Endothelial cell of umbilical vein (primary cell): ENCODE measurements around the gene FZD8. TPM values are rescaled to one million over a fixed set of nuclear protein-coding genes. Genes with fewer than 3 reads are reported as not detected.

Experiments
- BruUV-seq: library from RNA; stranded (reverse); fragments of 400-500 nt; replicated peaks from 2 replicates; lab custom pipeline; 2021; lab: Mats Ljungman, UMichigan
- CTCF ChIA-PET: fragments of 300-600, 350-600 bp; sonication (Branson Sonifier 250); formaldehyde crosslinking; loops from one replicate; lab custom pipeline; 2021; ENCODE audit warnings: antibody characterized with exemption, inconsistent platforms; lab: Charles Lee
- POLR2A ChIA-PET: fragments of 300-600, 350-600 bp; sonication (Branson Sonifier 250); formaldehyde crosslinking; loops from one replicate; lab custom pipeline; 2021; ENCODE audit warnings: antibody characterized with exemption, inconsistent platforms; lab: Charles Lee
- DNase-seq: peaks from one replicate; pipeline ENCODE4 v3.0.0-alpha.2; 2011; ENCODE audit warnings: low read depth, low spot score
- FAIRE-seq: peaks from 2 replicates; lab custom pipeline; 2011; peaks lifted over from hg19 to GRCh38; lab: Jason Lieb, UNC
- H2AFZ ChIP-seq: 2 replicates; pipeline ENCODE4 v1.6.0; 2012; ENCODE audit warnings: low read depth, low read length, control low read depth, inconsistent platforms
- H3K27ac ChIP-seq: 2 replicates; pipeline ENCODE4 v1.5.1; 2011; ENCODE audit warnings: low read depth, mild to moderate bottlenecking, control low read depth, low read length, moderate library complexity; ENCODE audit not compliant: insufficient read depth
- H3K27me3 ChIP-seq, 2 experiments: 2 replicates each; pipeline versions ENCODE4 v1.6.0 to v1.6.1; 2011; ENCODE audit warnings: low read length in 2 of 2, mixed read lengths in 1 of 2; ENCODE audit not compliant: control insufficient read depth in 2 of 2, insufficient read depth in 2 of 2
- H3K36me3 ChIP-seq, 2 experiments: 2 replicates in 1 of 2; 3 replicates in 1 of 2; pipeline ENCODE4 v1.5.1; 2011; ENCODE audit warnings: low read length in 2 of 2, mild to moderate bottlenecking in 1 of 2, moderate library complexity in 1 of 2; ENCODE audit not compliant: control insufficient read depth in 2 of 2, insufficient read depth in 2 of 2; ENCODE audit errors: extremely low read depth in 1 of 2
- H3K4me1 ChIP-seq: 3 replicates; pipeline ENCODE4 v1.5.1; 2011; ENCODE audit warnings: mild to moderate bottlenecking, low read length; ENCODE audit not compliant: control insufficient read depth, insufficient read depth; ENCODE audit errors: extremely low read depth
- H3K4me2 ChIP-seq: 2 replicates; pipeline ENCODE4 v1.6.1; 2011; ENCODE audit warnings: low read length, control low read depth, mixed read lengths; ENCODE audit not compliant: insufficient read depth
- H3K4me3 ChIP-seq, 3 experiments: fragments of 200-600 bp in 1 of 3; sonication (generic), shearing (Covaris generic) in 1 of 3; replicated peaks in 1 of 3; 2 replicates each; pipeline ENCODE4 v1.5.1; 2011 to 2016; ENCODE audit warnings: control low read depth in 3 of 3, low read length in 3 of 3, mild to moderate bottlenecking in 2 of 3, inconsistent platforms in 1 of 3, low read depth in 1 of 3, moderate library complexity in 1 of 3; ENCODE audit not compliant: insufficient read depth in 1 of 3
- H3K79me2 ChIP-seq: 2 replicates; pipeline ENCODE4 v1.6.0; 2012; ENCODE audit warnings: low read length, inconsistent platforms; ENCODE audit not compliant: control insufficient read depth, insufficient read depth
- H3K9ac ChIP-seq: replicated peaks from 2 replicates; pipeline ENCODE3; 2011; ENCODE audit warnings: low read length, control low read depth; ENCODE audit not compliant: insufficient read depth; ENCODE audit errors: extremely low read depth
- H3K9me1 ChIP-seq: replicated peaks from 3 replicates; pipeline ENCODE4 v1.6.0; 2011; ENCODE audit warnings: mild to moderate bottlenecking, low read length; ENCODE audit not compliant: control insufficient read depth, insufficient read depth; ENCODE audit errors: extremely low read depth
- H3K9me3 ChIP-seq: replicated peaks from 2 replicates; pipeline ENCODE4 v1.5.1; 2012; ENCODE audit warnings: low read length, inconsistent platforms; ENCODE audit not compliant: control insufficient read depth, insufficient read depth
- H4K20me1 ChIP-seq: replicated peaks from 2 replicates; pipeline ENCODE3; 2011; ENCODE audit warnings: mild to moderate bottlenecking, low read length; ENCODE audit not compliant: control insufficient read depth, insufficient read depth; ENCODE audit errors: extremely low read depth
- EZH2 ChIP-seq: IDR thresholded peaks from 2 replicates; pipeline ENCODE4 v1.6.1; 2012; ENCODE audit warnings: borderline replicate concordance, low read depth, mild to moderate bottlenecking, moderate library complexity, low read length, inconsistent platforms; ENCODE audit not compliant: severe bottlenecking
- FOS ChIP-seq: IDR thresholded peaks from 2 replicates; pipeline ENCODE4 v1.6.1; 2011; ENCODE audit warnings: mild to moderate bottlenecking, low read length, moderate library complexity, borderline replicate concordance; ENCODE audit not compliant: insufficient read depth
- GATA2 ChIP-seq: IDR thresholded peaks from 2 replicates; pipeline ENCODE4 v1.7.0; 2011; ENCODE audit warnings: low read depth, mild to moderate bottlenecking, moderate library complexity, mixed read lengths, low read length; ENCODE audit not compliant: insufficient read length, insufficient read depth
- JUN ChIP-seq: IDR thresholded peaks from 2 replicates; pipeline ENCODE4 v1.6.1; 2011; ENCODE audit warnings: borderline replicate concordance, low read depth; ENCODE audit not compliant: insufficient read length, insufficient read depth
- MYC ChIP-seq: IDR thresholded peaks from one replicate; pipeline ENCODE4 v1.6.1; 2011; ENCODE audit warnings: mild to moderate bottlenecking, low read depth, low read length
- POLR2A ChIP-seq: IDR thresholded peaks from 2 replicates; pipeline ENCODE4 v1.6.1; 2012; ENCODE audit warnings: low read depth, mild to moderate bottlenecking, control low read depth, low read length
- POLR2AphosphoS5 ChIP-seq: IDR thresholded peaks from 2 replicates; pipeline ENCODE4 v1.6.1; 2012; ENCODE audit warnings: low read depth, mild to moderate bottlenecking, control low read depth, low read length, moderate library complexity; ENCODE audit not compliant: insufficient read depth
- dilution Hi-C: fragments of 300-500 bp; cut with MboI; formaldehyde crosslinking; loops from one replicate; pipeline ENCODE4 v1.15.0; 2019; ENCODE audit warnings: low sequenced_read_pairs; ENCODE audit not compliant: extremely low pct_ligation_motif_present
- intact Hi-C: fragments of 100-400 bp; cut with micrococcal nuclease; formaldehyde crosslinking; loops from one replicate; pipeline ENCODE4 v1.10.0; 2022
- polyA plus RNA-seq, 4 experiments: library from polyadenylated mRNA; depleted of rRNA in 3 of 4; stranded (reverse) in 3 of 4; unstranded in 1 of 4; fragments of >200 nt; gene quantifications; 2 replicates each; pipeline versions ENCODE4 v1.2.1 to v1.2.3, GENCODE V29; 2011 to 2012; ENCODE audit warnings: missing spikeins in 1 of 4
- total RNA-seq: library from RNA; stranded (reverse); gene quantifications from 2 replicates; pipeline ENCODE4 v1.2.3, GENCODE V29; 2021
- TF ChIP-seq, protein P1 (sequence below), 2 donors: IDR thresholded peaks; 1 replicate in 1 of 2; 2 replicates in 1 of 2; pipeline ENCODE4 v1.5.1; 2011; ENCODE audit warnings: low read length in 2 of 2, mild to moderate bottlenecking in 2 of 2, moderate library complexity in 2 of 2, control low read depth in 1 of 2, inconsistent platforms in 1 of 2, low read depth in 1 of 2; ENCODE audit not compliant: insufficient read depth in 1 of 2; ENCODE audit errors: extremely low read depth in 1 of 2
- TF ChIP-seq, protein P2 (sequence below): IDR thresholded peaks from 2 replicates; pipeline ENCODE4 v1.6.1; 2011; ENCODE audit not compliant: insufficient read depth, insufficient read length

Gene FZD8
- total and polyA plus RNA-seq, 2 donors (not counting 3 experiments of a cell fraction or from before 2014, with no cell fraction given): 6.2 to 11.1 TPM

DNA sequence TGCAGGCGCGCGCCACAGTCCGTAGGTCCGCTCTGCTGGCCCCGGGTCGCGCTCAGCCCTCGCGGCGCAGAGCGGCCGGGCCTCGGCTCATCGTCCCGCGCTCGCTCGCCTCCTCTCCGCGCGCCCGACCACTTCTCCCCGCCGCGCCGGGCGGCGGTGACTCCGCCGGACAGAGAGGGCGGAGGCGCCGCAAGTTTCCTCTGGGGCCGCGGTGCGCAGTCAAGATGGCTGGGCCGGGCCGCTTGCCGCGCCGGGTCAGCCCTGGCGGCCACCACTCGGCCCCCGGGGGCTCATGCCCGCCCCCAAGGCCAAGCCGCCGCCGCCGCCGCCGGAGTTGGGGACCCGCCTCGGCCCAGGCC, 441 bp downstream of the FZD8 start:
- peaks cover 3% of the 10 kb centered on the region for H3K79me2 ChIP-seq
- no TSS peak for BruUV-seq
- no peaks in the 10 kb centered on the region for H3K36me3 ChIP-seq
- no peaks in the 10 kb centered on the region for H3K9me1 ChIP-seq
- H2AFZ ChIP-seq: peak overlapping the region; percentile 82
- no peaks in the 10 kb centered on the region for H4K20me1 ChIP-seq
- DNase-seq: no peak
- no peak for TF ChIP-seq JUN
- TF ChIP-seq, protein P1, sequence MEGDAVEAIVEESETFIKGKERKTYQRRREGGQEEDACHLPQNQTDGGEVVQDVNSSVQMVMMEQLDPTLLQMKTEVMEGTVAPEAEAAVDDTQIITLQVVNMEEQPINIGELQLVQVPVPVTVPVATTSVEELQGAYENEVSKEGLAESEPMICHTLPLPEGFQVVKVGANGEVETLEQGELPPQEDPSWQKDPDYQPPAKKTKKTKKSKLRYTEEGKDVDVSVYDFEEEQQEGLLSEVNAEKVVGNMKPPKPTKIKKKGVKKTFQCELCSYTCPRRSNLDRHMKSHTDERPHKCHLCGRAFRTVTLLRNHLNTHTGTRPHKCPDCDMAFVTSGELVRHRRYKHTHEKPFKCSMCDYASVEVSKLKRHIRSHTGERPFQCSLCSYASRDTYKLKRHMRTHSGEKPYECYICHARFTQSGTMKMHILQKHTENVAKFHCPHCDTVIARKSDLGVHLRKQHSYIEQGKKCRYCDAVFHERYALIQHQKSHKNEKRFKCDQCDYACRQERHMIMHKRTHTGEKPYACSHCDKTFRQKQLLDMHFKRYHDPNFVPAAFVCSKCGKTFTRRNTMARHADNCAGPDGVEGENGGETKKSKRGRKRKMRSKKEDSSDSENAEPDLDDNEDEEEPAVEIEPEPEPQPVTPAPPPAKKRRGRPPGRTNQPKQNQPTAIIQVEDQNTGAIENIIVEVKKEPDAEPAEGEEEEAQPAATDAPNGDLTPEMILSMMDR (IDR thresholded peaks at IDR 0.05; ENCODE audit: extremely low read depth in 1 of 2, insufficient read depth in 1 of 2, low read depth in 1 of 2, low read length in 2 of 2): no peak
- TF ChIP-seq POLR2AphosphoS5: no peak
- TF ChIP-seq, protein P2, sequence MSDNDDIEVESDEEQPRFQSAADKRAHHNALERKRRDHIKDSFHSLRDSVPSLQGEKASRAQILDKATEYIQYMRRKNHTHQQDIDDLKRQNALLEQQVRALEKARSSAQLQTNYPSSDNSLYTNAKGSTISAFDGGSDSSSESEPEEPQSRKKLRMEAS: no peak
- no peak for TF ChIP-seq EZH2
- TF ChIP-seq MYC: no peak
- TF ChIP-seq POLR2A: no peak
- TF ChIP-seq GATA2: no peak
- no peak for TF ChIP-seq FOS
- dilution Hi-C loops (no loop called here), intact Hi-C loops (loop anchor here (1.0 to 5.0 kb wide), 8 partner anchors 249 to 966 kb away; no protein-coding TSS in a partner anchor)
- H3K4me3 ChIP-seq: peak overlapping the region; percentile 58 to 74 (median 72)
- peaks cover 2 to 25% of the 10 kb centered on the region in 2 experiments for H3K27me3 ChIP-seq
- H3K9ac ChIP-seq: peak overlapping the region; percentile 41
- H3K4me1 ChIP-seq: peaks cover 39% of the 10 kb centered on the region
- FAIRE-seq: no peak
- H3K4me2 ChIP-seq: peak overlapping the region; percentile 97
- H3K27ac ChIP-seq: peak overlapping the region; percentile 25
- POLR2A ChIA-PET: no interaction called here
- no peaks in the 10 kb centered on the region for H3K9me3 ChIP-seq
- CTCF ChIA-PET: interaction anchor here (1.2 to 10.8 kb wide), 4 partner anchors 275 to 1239 kb away, joined by 6 to 316 read pairs (median 72); no protein-coding TSS in a partner anchor
